ENCODE results near the gene ANXA6.
A peak's percentile ranks its signal among the peaks of the same experiment; 100 is the strongest.

Gene ANXA6

DNA sequence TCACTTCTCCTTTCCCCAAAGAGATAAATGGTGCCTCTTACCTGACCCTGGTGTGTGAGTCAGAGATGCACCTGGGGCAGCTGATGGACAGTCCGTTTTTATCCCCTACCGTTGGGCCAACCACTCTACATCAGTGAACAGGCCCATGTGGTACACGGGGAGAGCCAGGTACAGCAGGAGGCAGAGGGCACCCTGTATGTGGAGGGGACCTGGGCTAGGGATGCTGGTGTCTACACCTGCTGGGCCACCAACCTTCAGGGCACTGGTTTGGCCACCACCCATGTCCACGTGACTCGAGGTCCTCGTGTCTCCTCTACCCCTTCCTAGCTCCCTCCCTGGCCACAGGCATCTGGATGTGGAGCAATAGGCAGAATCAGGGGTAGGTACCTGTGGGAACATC is 22.7 kb upstream of the ANXA6 start:
- peak; percentile 25 for DNase-seq (ENCODE audit: low spot score)

DNA sequence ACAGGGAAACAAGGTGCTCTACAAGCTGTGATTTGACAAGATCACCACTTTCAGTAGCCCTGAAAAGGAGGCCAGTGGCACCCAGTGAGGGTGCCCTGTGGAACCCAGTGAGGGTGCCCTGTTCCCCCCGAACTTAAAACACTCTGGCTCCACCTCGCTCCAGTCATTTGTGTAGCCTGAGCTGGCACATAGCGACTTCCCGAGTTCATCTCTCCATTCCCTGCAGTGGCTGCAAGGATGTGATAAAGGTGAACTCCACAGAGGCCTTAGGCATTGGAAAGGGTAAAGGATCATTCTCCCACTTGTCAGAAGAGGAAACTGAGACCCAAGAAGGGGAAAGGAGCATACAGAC is 21.9 kb upstream of the ANXA6 start:
- peak; percentile 19 for DNase-seq (ENCODE audit: low spot score)

DNA sequence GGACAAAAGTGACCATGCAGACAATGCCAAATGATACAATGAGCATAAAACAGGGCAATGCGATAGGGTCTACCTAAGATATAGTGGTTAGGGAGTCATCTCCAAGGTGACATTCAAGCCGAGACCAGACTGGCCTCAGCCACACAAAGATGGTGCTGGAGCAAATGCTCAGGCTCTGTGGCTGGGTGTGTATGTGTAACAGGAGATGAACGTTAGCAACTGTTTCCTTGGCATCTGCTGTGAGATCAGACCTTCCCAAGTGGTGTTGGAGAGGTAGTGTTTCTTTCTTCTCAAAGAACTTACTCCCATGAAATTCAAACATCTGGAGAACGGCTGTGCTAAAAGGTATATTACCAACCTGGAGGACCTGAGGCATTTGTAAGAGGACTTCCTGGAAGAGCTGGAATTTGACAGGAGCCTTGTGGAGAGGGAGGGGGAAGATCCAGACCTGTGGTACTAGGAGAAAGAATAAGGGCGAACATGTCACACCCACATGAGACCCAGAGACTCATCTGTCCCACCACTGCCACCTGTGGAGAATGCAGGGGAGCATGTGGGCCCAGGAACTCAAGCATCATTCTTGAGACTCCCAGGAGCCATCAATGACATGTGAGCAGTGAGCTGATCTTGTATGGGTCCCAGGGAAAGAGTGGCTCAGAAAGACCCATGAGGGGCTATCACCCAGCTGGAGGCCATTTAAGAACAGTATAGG is 21.4 kb upstream of the ANXA6 start:
- peak; percentile 20 for DNase-seq (ENCODE audit: low spot score)

DNA sequence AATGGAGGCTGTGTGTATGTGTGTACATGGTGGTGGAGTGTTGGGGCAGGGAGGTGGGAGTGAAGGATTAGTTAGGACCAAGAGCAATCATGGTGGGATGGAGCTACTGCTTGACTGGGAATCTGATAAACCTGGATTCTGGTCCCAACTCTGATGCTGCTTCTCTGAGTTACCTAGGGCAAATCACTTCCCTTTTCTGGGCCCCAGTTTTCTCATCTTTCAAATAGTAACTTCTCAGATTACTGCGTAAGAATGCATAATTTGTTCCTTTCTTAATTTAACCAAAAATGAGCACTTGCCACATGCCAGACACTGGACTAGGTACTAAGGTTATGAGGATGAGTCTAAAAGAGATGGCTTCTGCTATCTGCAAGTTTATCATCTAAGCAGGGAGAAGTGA is 20.8 kb upstream of the ANXA6 start:
- DNase-seq (ENCODE audit: low spot score) = peak; percentile 8

DNA sequence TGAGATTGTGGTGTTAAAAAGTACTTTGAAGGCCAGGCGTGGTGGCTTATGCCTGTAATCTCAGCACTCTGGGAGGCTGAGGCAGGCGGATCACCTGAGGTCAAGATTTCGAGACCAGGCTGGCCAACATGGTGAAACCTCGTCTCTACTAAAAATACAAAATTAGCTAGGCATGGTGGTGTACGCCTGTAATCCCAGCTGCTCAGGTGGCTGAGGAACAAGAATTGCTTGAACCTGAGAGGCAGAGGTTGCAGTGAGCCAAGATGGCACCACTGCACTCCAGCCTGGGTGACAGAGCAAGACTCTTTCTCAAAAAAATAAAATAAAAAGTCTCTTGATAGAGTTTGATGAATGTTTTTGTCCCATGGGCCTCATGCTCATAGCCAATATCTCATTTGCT is 18.7 kb upstream of the ANXA6 start:
- peak; percentile 4 for DNase-seq (ENCODE audit: low spot score)

DNA sequence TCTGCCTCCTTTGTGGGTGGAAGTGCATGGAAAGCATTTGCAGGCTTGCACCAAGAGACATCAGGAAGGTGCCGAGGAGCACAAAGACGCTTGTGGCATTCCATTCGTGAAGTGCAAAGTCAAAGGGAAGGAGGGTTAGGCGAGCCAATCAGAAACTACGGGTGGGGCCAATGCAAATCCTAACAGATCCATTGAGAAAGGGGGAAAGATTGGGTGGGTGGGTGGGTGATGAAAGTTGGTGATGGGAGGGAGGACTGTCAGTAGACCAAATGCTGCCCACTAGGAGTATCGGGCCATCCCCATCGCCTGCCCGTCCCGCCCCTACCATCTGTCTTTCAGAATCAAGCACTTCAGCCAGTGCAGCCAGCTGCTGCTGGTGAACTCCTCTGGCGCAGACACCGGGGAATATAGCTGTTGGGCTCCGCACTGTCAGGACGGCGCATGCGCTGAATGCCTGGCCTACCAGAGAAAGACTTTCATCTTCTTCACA is 17.1 kb upstream of the ANXA6 start:
- DNase-seq (ENCODE audit: low spot score) = peak; percentile 48

DNA sequence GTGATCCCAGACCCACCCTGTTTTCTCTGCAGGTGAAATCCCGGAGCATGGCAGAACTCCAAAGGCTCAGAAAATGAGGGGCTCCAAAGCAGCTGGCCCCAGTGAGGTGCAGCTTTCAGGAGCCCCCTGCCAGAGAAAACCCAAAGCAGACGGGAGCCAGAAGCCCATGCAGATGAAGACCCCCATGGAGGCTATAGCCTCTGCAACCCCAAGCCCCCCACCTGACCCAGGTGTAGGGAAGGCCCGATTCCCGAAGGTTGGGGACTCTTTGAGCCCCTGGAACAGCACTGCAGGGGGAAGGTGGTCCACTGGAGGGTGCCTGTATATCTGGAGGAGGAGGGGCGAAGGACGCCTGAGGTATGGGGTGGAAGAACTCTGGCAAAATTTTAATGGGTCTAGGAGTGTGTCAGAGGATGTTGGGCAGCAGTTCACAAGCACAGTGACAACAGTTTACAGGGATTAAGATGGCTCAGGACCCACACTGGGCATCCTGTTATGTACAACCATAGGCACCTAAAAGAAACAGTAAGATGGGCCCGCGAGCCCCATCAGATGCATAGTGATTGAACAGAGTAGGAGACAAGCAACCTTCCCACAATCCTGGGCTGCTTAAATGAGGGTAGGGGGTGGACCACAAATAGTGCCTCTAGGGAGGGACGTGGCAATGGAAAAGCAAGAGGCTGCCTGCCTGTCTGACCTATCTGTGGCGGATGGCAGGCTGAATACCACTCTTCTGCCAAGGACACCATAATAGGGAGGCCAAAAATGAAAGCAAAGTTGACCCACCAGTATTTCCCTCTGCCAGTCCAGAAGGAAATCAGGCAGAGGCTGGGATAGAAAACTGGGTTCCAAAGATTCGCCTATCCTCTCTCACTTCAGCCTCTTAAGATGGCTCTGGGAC is 16.4 kb upstream of the ANXA6 start:
- peak; percentile 38 for DNase-seq (ENCODE audit: low spot score)

DNA sequence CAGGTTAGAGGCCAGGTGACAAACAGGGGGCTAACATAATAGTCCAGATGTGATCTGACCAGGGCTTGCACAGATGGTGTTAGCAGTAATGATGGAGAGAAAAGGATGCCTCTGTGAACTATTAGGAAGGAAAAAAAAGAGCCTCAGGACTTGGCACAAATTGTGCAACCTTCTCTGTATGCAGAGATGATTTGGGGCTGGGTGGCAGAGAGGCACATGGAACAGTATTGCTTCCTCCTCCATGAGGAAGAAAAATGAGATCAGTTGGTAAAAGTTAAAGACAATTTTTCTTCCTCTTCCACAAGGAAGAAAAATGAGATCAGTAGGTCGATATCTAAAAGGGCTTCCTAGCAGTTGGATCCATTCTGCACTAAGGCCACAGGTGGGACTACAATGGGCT is 13.9 kb upstream of the ANXA6 start:
- DNase-seq (ENCODE audit: low spot score) = peak; percentile 11

DNA sequence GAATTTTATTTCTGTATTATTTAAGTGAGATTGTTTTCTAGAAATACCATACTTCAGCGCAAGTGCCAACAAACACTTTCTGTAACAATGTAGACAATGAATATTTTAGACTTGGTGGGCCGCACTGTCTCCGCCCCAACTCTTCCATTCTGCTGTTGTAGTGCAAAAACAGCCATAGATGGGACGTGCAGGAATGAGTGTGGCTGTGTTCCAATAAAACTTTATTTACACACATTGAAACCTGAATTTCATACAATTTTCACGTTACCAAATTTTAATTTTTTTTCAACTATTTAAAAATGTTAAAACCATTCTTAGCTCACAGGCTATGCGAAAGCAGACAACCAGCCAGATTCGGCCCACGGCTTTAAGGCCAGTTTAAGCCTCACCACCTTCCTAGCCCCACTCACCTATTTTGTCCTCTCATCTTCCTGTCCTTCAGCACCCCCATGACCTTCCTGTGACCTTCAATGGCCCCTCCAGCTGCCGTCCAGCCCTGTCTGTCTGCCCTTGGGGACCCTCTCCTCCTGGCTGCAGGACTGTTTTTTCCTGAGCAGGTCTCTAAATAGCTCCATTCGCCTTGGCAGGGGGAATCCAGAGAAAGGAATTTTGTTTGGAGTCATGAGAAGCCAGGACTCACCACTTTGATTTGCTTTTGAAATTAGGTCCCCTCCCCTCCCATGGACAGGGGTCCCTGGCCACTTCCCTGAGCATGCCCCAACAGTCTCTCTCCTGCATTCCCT is 11.2 kb upstream of the ANXA6 start:
- DNase-seq (ENCODE audit: low spot score) = no peak

DNA sequence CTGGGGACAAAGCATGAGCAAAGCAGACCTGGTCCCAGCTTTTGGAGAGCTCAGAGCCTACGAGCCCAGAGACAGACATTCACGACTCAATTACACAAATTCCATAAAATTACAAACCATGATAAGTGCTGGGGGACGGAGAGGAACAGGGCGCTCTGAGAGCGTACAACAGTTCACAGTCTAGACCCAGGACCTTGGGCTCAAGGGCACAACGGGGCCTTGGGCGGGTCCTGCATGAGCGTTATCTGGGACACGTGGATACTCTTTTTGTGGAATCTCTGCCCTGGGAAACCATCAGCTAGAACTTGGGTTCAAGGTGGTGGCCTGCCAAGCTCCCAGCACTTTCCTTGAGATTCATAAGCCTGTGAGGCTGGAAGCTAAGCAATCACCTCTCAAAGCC is 9.4 kb upstream of the ANXA6 start:
- no peak for DNase-seq (ENCODE audit: low spot score)

DNA sequence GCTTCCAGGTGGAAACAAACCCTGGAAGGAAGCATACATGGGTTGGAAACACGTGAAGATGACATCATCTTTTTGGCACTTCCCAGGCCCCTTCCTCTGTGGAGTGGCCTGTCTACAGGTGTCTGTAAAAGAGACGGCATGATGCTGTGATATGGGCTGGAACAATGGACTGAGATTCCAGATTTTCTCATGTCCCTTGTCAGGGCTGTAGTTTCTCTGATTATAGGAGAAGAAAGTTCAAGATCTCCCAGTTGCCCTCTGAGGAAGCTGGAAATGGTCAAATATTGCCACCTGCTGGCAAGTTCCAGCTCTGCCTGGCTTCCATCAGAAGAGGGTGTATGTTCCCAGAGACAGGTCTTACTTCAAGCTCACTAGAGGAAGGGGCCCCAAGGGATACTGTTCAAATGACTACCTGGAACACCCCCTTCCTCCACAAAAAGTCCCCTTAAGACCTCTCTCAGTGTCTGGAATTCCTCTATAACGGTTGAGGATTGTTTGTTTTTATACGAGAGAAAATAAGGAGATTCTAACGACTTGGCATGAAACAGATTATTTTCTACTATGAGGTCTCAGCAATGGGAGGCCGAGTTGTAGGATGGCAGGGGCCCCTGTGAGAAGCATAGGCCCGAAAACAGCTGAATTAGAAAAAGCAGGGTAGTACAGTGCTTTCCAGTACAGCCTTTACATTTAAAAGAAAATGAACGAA is 7.3 kb upstream of the ANXA6 start:
- peak; percentile 79 for DNase-seq (ENCODE audit: low spot score)

DNA sequence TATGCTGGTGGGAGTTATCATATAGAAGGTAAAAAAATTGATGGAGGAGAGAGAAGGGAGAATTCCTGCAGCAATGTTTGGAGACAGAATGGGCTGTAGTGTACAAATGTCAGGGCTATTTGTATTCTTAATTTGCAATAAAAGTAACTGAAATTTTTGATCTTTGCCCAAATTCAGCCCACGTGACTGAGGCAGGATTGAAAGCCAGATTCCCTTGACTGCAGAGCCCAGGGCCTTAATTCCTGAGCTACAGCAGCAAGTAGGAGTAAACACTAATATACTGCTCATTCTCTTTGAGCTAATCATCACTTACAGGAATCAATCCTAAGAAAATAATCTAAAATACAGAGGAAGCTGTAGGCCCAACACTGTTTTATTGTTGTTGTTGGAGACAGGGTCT is 5.2 kb upstream of the ANXA6 start:
- no peak for DNase-seq (ENCODE audit: low spot score)

DNA sequence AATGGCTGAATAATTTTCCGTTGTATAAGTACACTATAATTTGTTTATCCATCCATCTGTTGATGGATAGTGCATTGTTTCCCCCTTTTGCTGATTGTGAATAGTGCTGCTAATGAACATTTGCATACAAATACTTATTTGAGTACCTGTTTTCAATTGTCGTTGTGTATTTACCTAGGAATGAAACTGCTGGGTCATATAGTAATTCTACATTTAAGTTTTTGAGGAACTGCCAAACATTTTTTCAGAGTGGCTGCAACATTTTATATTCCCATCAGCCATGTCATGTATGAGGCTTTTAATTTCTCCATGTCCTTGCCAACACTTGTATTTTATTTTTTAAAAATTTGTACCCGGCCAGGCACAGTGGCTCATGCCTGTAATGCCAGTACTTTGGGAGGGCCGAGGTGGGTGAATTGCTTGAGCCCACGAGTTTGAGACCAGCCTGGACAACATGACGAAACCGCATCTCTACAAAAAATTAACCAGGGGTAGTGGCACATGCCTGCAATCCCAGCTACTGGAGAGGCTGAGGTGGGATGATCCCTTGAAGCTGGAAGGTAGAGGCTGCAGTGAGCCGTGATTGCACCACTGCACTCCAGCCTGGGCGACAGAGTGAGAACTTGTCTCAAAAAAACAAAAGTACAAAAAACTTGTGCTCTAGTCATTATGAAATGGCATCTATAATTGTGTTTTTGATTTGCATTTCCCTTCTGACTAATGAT is 2.2 kb upstream of the ANXA6 start:
- no peak for DNase-seq (ENCODE audit: low spot score)

DNA sequence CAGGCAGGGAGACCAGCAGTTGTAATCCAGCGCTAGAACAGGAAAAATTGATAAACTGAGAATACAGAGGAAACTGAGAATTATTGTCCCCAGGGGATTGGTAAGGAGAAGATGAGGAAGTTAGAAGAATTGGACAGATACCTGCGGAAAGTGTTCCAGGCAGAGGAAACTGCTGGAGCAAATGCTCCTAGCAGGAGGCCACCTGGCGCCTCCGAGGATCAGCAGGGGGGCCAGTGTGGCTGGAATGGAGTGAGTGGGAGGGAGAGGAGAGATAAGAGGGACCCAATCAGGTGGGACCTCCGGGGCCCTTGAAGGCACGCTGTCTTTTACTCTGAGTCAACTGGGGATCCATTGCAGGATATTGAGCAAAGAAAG is 695 bp upstream of the ANXA6 start:
- no peak for DNase-seq (ENCODE audit: low spot score)

DNA sequence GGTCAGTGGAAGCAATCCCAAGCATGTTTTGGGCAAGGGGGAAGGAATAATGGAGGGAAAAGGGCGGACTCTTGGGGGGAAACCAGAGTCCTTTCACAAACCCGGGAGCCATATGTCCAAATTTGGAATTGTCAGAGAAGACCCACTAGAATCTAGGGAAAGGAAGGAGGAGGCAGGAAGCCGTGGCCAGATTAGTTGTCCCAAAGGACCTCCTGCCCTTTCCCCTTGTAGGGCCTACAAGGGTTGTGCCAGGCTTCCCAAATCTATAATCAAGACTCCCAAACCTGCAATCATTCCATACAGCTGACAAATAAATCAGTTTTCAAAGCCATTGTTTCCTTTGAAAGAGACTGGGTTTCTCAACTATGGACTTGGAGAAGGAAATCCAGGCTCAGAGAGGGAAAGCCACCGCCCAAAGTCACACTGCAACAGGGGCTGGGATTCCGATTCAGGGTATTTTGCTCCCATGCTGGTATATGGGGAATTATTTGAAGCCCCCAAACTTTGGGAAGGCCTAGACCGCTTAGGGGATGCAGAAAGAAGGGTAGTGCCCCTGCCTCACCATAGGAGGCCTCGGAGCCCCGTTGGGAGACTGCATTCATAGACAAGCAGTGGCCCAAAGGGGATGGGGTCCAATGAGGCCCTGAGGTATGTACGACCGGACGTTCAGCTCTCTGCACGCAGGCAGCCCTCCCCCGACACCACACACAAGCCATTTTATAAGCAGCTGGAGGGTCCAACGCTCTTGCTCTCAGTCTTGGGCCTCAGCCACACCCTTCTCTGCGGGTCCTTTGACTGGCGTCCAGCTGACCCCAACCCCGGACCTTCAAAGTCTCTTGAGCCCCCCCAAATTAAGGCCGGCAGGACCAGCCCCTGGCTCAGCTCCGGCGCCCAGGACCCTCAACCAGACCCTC is 815 bp downstream of the ANXA6 start:
- DNase-seq (ENCODE audit: low spot score) = no peak

DNA sequence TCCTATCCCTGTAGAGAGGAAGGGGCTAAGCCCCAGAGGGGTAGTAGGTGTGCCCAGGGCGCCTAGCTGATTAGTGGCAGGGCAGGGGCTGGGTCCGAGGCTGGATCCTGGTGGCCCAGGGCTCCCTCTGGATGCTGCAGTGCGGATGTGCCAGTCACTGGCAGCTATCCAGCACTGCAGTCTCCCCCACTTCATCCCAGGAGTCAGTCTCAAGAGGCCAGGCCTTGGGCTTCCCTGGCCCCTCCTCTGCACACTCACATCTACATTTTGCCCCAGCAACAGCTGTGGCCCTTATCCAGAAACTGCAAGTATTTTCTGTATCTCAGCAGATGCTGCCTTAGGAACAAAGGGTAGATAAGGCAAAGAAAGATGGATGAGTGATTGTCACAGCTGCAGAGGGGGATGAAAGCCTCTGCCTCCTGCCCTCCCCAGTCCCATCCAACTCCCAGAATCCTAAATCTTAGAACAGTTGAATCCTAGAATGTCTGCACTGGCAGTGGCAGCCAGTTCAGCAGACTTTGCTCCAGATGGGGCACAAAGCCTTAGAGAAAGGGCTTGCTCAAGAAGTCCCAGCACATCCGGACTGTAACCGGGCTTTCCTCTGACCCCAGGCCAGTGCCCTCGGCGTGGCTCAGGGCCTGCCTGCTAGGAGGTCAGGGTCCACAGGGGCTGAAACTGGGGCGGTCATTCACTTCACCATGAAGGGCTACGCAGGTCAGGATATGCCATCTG is 1.6 kb downstream of the ANXA6 start:
- DNase-seq (ENCODE audit: low spot score) = peak; percentile 54

DNA sequence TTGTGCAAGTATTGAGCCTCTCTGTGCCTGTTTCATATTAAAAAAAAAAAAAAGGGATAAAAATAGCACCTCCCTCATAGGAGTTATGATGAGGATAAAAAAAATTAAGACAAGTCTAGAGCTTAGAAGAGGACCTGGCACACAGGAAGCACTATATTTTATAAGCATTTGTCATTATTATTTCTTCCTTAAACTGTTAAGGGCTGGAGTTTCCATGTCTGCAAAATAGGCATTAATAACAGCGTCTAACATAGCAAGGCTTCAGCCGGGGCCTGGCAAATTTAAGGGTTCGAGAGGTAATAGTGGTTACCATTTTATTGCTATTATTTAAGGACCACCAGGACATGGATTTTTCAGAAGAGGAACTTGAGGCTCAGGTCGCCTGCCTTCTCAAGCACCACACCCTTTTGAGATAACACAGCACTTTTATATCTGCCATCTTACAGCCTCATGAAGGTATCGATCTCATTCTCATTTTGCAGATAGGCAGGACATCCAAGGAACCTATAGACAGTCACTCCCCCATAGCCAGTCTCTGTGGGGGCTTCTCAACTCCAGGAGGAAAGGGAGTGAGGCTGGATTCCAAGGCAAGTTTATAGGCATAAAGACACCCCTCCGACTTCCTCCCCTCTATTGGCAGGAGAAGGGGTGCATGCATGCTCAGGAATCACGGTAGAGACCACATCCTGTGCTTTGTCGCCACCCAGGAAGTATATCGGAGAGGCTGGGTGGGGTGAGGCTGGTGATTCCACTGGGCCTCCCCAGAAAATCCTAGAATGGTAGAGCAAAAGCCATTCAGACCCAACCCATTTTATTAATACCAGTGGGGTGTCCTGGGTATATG is 2.4 kb downstream of the ANXA6 start:
- DNase-seq (ENCODE audit: low spot score) = no peak

DNA sequence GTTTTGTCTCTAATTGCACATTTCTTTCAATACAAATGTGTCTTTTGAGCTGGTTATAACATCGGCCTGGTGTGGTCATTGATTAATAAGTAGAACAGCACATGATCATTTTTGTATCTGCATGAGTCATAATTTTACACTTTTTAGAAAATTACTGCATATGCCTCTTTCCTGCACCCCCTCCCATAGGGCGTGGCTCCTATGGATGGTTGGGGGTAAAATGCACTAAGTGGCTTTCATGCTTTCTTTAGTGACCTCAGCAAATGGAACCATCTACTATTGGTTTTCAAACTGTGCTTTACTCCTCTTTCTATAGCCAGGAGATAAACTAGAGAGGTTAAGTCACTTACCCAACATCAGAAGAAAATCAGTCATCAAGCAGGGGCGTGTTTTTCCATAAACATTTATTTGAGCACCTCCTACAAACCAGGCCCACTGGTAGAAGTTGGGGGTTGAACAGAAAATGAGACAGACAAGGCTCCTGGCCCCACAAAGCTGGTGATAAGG is 3.8 kb downstream of the ANXA6 start:
- DNase-seq (ENCODE audit: low spot score) = no peak

DNA sequence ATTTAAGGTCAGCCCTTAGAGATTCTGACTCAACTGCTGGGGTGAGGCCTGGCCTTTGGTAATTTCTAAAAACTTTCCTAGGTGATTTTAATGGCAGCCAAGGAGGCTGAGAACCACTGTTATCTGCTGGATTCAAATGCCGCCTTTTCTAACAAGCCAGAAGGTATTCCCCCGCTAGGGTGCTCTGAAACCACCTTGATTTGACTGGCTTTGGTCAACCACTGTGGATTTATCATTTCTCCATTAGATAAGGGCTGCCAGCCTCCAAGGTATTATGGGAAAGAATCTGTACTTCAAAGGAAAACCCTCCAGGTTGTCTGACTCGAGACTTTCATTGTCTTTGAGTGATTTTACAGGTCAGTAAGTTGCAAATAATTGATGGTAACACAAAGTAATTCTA is 4.3 kb downstream of the ANXA6 start:
- DNase-seq (ENCODE audit: low spot score) = no peak
